A673 (cell line): Measurements from ENCODE around the gene CCDC57. TPM values are rescaled to one million over a fixed set of nuclear protein-coding genes. Genes with fewer than 3 reads are reported as not detected.

Source experiments
- BruUV-seq: library from RNA; stranded (reverse); fragments of 400-500 nt; replicated peaks from 2 replicates; lab custom pipeline; 2021; lab: Mats Ljungman, UMichigan
- CTCF ChIA-PET: fragments of 300-600 bp; sonication (Branson Sonifier 250); formaldehyde crosslinking; loops from one replicate; lab custom pipeline; 2022; ENCODE audit warnings: antibody characterized with exemption; lab: Charles Lee
- POLR2A ChIA-PET: fragments of 300-600 bp; sonication (Branson Sonifier 250); formaldehyde crosslinking; loops from one replicate; lab custom pipeline; 2022; ENCODE audit warnings: antibody characterized with exemption; ENCODE audit not compliant: low non-redundant PET; lab: Charles Lee
- DNase-seq: peaks from one replicate; pipeline ENCODE4 v3.0.0-alpha.2; 2015; ENCODE audit warnings: low spot score
- H3K27ac ChIP-seq: fragments of 200-600 bp; sonication (generic); 2 replicates; pipeline ENCODE4 v1.5.1; 2016; ENCODE audit warnings: mixed run types, low read depth, mild to moderate bottlenecking, mixed read lengths, antibody characterized with exemption, low read length; ENCODE audit not compliant: poor library complexity, severe bottlenecking
- H3K27me3 ChIP-seq: fragments of 200-600 bp; sonication (generic); replicated peaks from 2 replicates; pipeline ENCODE4 v1.6.1; 2017; ENCODE audit warnings: mixed run types, low read depth, mild to moderate bottlenecking, mixed read lengths, antibody characterized with exemption, low read length; ENCODE audit not compliant: insufficient read depth, poor library complexity
- H3K36me3 ChIP-seq: fragments of 200-600 bp; sonication (generic); 2 replicates; pipeline ENCODE4 v1.6.1; 2016; ENCODE audit warnings: mixed run types, mild to moderate bottlenecking, mixed read lengths, antibody characterized with exemption, low read length; ENCODE audit not compliant: insufficient read depth, poor library complexity, severe bottlenecking
- H3K4me1 ChIP-seq: fragments of 200-600 bp; sonication (generic); 2 replicates; pipeline ENCODE4 v1.6.1; 2017; ENCODE audit warnings: mixed run types, mild to moderate bottlenecking, mixed read lengths, antibody characterized with exemption, low read length; ENCODE audit not compliant: insufficient read depth, poor library complexity, severe bottlenecking
- H3K4me3 ChIP-seq: fragments of 200-600 bp; sonication (generic); 2 replicates; pipeline ENCODE4 v1.5.1; 2016; ENCODE audit warnings: low read depth, mixed run types, mild to moderate bottlenecking, mixed read lengths, low read length; ENCODE audit not compliant: poor library complexity, severe bottlenecking
- H3K9me3 ChIP-seq: fragments of 200-600 bp; sonication (generic); 2 replicates; pipeline ENCODE4 v1.6.1; 2016; ENCODE audit warnings: mixed run types, low read depth, mild to moderate bottlenecking, mixed read lengths, antibody characterized with exemption, low read length; ENCODE audit not compliant: poor library complexity, severe bottlenecking
- EZH2 ChIP-seq: fragments of 200-600 bp; sonication (generic); IDR thresholded peaks from 2 replicates; pipeline ENCODE4 v1.6.1; 2017; ENCODE audit warnings: borderline replicate concordance, low read depth, mild to moderate bottlenecking, mixed read lengths, antibody characterized with exemption, low read length; ENCODE audit not compliant: poor library complexity, severe bottlenecking
- intact Hi-C: fragments of 100-400 bp; cut with micrococcal nuclease; formaldehyde crosslinking; loops from one replicate; pipeline ENCODE4 v1.10.0; 2022; ENCODE audit not compliant: unreplicated experiment
- total RNA-seq: library from RNA; stranded (reverse); gene quantifications from 2 replicates; pipeline ENCODE4 v1.2.3, GENCODE V29; 2021
- TF ChIP-seq, protein P1 (sequence below): fragments of 300-800, 200-600 bp; sonication (generic); conservative IDR thresholded peaks from 2 replicates; pipeline ENCODE4 v1.5.1; 2017; ENCODE audit warnings: low read depth, mild to moderate bottlenecking, antibody characterized with exemption, low read length, moderate library complexity, mixed read lengths

Gene CCDC57
- total RNA-seq, 1 experiment from 2014 or later: 43.6 TPM

DNA sequence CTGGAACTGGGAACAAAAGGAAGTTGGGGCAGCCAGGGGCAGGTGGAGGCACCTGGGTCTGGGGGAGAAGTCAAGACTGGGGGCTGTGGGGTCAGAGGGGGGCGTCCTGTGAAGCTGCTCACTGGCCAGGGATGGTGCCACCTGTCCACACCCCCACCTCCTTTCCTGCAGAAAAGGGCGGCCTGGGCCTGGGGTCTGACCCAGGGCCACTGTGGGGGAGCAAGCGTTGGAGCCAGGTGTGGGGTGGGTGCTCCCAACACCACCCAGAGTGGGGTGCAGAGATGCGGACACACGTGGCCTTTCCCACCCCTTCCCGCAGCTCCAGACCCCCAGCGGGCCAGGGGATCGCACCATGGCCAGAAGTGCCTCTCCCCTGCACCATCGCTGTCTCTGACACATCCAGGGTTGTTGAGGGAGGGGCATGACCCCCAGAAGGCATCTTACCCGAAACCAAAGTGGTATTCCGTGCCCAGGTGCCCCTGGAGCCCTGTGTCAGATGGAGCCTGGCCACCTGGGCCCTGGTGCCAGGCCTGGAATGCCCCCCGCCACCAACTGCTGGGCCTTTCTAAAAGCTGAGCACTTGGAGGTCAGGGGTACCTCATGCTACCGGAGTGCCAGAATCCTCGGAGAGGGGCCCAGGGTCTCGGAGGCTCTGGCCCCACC lies 13.6 kb upstream of the CCDC57 start:
- no peak overlapping the region for H3K4me3 ChIP-seq
- H3K9me3 ChIP-seq: no peaks in the 10 kb centered on the region
- H3K4me1 ChIP-seq: peaks cover 12% of the 10 kb centered on the region
- intact Hi-C loops: no loop called here
- peaks cover 7% of the 10 kb centered on the region for H3K27me3 ChIP-seq
- CTCF ChIA-PET: no interaction called here
- H3K27ac ChIP-seq: no peak overlapping the region
- no TSS peak for BruUV-seq
- POLR2A ChIA-PET: no interaction called here
- no peaks in the 10 kb centered on the region for H3K36me3 ChIP-seq
- no peak for DNase-seq
- TF ChIP-seq, protein P1, sequence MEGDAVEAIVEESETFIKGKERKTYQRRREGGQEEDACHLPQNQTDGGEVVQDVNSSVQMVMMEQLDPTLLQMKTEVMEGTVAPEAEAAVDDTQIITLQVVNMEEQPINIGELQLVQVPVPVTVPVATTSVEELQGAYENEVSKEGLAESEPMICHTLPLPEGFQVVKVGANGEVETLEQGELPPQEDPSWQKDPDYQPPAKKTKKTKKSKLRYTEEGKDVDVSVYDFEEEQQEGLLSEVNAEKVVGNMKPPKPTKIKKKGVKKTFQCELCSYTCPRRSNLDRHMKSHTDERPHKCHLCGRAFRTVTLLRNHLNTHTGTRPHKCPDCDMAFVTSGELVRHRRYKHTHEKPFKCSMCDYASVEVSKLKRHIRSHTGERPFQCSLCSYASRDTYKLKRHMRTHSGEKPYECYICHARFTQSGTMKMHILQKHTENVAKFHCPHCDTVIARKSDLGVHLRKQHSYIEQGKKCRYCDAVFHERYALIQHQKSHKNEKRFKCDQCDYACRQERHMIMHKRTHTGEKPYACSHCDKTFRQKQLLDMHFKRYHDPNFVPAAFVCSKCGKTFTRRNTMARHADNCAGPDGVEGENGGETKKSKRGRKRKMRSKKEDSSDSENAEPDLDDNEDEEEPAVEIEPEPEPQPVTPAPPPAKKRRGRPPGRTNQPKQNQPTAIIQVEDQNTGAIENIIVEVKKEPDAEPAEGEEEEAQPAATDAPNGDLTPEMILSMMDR: no peak
- no peak for TF ChIP-seq EZH2

DNA sequence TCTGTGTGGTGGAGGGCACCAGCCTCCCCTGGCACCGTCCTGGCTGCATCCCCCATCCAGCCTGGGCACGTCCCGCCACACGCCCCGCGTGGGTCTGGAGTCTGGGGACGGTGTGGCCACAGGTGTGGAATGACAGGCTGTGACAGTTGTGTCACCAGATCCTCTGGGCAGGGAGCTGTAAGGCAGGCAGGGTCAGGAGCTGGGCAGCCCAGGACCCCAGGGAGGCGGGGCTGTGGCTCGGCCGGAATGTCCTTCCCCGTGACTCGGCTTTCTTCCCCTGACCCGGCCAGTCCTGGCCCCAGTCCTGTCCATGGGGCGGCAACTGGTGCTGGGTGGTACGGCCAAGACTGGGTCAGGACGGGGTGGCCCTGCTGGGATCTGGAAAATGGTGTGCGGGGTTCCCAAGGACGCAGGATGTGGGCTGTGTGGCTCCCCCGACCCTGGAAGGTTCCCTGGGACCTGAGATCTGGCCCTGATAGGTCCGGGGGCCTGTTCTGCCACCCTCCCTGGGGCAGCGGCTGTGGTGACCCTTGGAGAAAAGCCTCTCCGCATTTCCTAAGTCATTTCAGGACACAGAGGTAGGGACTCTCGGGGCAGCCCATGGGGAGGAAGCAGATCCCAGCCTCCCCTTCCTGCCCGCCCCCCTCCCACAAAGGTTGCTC lies 12.9 kb upstream of the CCDC57 start:
- ChIA-PET POLR2A (no interaction called here), CTCF (no interaction called here)
- Histone ChIP-seq H3K27me3 (peaks cover 7% of the 10 kb centered on the region), H3K27ac (no peak overlapping the region), H3K9me3 (no peaks in the 10 kb centered on the region), H3K4me3 (no peak overlapping the region), H3K36me3 (no peaks in the 10 kb centered on the region), H3K4me1 (peaks cover 4% of the 10 kb centered on the region)
- intact Hi-C loops: no loop called here
- DNase-seq: no peak
- no TSS peak for BruUV-seq
- no peak for TF ChIP-seq EZH2
- TF ChIP-seq, protein P1: no peak

DNA sequence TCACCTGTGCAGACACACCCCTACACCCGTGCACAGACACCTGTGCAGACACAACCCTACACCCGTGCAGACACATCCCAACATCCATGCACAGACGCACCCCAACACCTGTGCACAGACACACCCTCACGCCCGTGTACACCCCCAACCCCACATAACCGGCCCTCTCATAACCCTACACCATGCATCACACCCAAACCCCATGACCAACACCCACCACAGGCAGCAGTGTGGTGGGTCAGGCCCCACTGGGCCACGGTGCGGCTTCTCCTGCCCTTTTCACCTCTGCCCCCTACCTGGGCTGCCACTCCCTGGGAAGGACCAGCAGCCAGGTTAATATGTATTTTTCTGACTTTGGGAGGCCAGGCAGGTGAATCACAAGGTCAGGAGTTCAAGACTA lies 12.0 kb upstream of the CCDC57 start:
- intact Hi-C loops: no loop called here
- H3K27me3 ChIP-seq: peaks cover 7% of the 10 kb centered on the region
- CTCF ChIA-PET: no interaction called here
- H3K9me3 ChIP-seq: no peaks in the 10 kb centered on the region
- no peak overlapping the region for H3K4me3 ChIP-seq
- no peaks in the 10 kb centered on the region for H3K36me3 ChIP-seq
- TF ChIP-seq, protein P1: no peak
- no peak for TF ChIP-seq EZH2
- no peak overlapping the region for H3K27ac ChIP-seq
- H3K4me1 ChIP-seq: no peaks in the 10 kb centered on the region
- no peak for DNase-seq
- POLR2A ChIA-PET: no interaction called here
- no TSS peak for BruUV-seq
